Endothelial cell (in vitro differentiated cells): ENCODE measurements around the gene MRPL42. TPM values are rescaled to one million over a fixed set of nuclear protein-coding genes. Genes with fewer than 3 reads are reported as not detected.

ENCODE experiments used
- DNase-seq: peaks from one replicate; pipeline ENCODE4 v3.0.0; 2021; ENCODE audit warnings: low spot score
- H3K27ac Mint-ChIP-seq: one replicate; pipeline ENCODE4 v1.8.0; 2021; ENCODE audit warnings: mixed read lengths, inconsistent platforms; ENCODE audit not compliant: unreplicated experiment
- H3K27me3 Mint-ChIP-seq: one replicate; pipeline ENCODE4 v1.8.0; 2021; ENCODE audit warnings: mild to moderate bottlenecking, moderate library complexity, mixed read lengths, inconsistent platforms; ENCODE audit not compliant: unreplicated experiment
- H3K36me3 Mint-ChIP-seq: one replicate; pipeline ENCODE4 v1.8.0; 2021; ENCODE audit warnings: mild to moderate bottlenecking, low read depth, mixed read lengths, inconsistent platforms; ENCODE audit not compliant: unreplicated experiment
- H3K4me1 Mint-ChIP-seq: one replicate; pipeline ENCODE4 v1.8.0; 2021; ENCODE audit warnings: mild to moderate bottlenecking, mixed read lengths, inconsistent platforms; ENCODE audit not compliant: unreplicated experiment
- H3K4me3 Mint-ChIP-seq: one replicate; pipeline ENCODE4 v1.8.0; 2021; ENCODE audit warnings: mild to moderate bottlenecking, mixed read lengths, inconsistent platforms; ENCODE audit not compliant: unreplicated experiment
- H3K9me3 Mint-ChIP-seq: one replicate; pipeline ENCODE4 v1.8.0; 2021; ENCODE audit warnings: mixed read lengths, inconsistent platforms; ENCODE audit not compliant: unreplicated experiment
- long read RNA-seq: library from polyadenylated mRNA; unstranded; transcript quantifications from one replicate; pipeline ENCODE4 v2.0.0, GENCODE V29; 2020; ENCODE audit not compliant: unreplicated experiment
- total RNA-seq: library from RNA; stranded (reverse); fragmentation: NEBNext Ultra II Directional; extraction: Animal tissue kit (Norgen Biotek cat#: 25700); gene quantifications from one replicate; pipeline ENCODE4 v1.2.1, GENCODE V29; 2021; ENCODE audit not compliant: unreplicated experiment
- TF ChIP-seq, protein P1 (sequence below): fragments of 200-600 bp; sonication (generic); IDR thresholded peaks from one replicate; pipeline ENCODE4 v1.5.0; 2021; ENCODE audit warnings: antibody characterized with exemption; ENCODE audit not compliant: unreplicated experiment

The MRPL42 gene
- 34.6 TPM for total RNA-seq
- long read RNA-seq, full-length matches to known transcripts: 20 of 23 reads
- long read RNA-seq, partial matches to known transcripts: 0 of 23 reads
- long read RNA-seq, other reads (novel, unspliced or antisense): 3 of 23 reads

GRCh38 chr12:93467351-93468007, at the start of gene MRPL42:
MRPL42 (plus strand) TSS chr12:93467514; CDS start chr12:93469286, 1,772 bp downstream.
- TF ChIP-seq, protein P1, sequence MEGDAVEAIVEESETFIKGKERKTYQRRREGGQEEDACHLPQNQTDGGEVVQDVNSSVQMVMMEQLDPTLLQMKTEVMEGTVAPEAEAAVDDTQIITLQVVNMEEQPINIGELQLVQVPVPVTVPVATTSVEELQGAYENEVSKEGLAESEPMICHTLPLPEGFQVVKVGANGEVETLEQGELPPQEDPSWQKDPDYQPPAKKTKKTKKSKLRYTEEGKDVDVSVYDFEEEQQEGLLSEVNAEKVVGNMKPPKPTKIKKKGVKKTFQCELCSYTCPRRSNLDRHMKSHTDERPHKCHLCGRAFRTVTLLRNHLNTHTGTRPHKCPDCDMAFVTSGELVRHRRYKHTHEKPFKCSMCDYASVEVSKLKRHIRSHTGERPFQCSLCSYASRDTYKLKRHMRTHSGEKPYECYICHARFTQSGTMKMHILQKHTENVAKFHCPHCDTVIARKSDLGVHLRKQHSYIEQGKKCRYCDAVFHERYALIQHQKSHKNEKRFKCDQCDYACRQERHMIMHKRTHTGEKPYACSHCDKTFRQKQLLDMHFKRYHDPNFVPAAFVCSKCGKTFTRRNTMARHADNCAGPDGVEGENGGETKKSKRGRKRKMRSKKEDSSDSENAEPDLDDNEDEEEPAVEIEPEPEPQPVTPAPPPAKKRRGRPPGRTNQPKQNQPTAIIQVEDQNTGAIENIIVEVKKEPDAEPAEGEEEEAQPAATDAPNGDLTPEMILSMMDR: peak; percentile 60
- peak; percentile 93 for DNase-seq
- H3K27me3 Mint-ChIP-seq: peaks cover 5% of the 10 kb centered on the region
- peaks cover 4% of the 10 kb centered on the region for H3K36me3 Mint-ChIP-seq
- H3K9me3 Mint-ChIP-seq: no peaks in the 10 kb centered on the region
- H3K27ac Mint-ChIP-seq: peak within 1 kb of the TSS; percentile 98
- H3K4me1 Mint-ChIP-seq: peaks cover 22% of the 10 kb centered on the region
- peak within 1 kb of the TSS; percentile 98 for H3K4me3 Mint-ChIP-seq

DNA sequence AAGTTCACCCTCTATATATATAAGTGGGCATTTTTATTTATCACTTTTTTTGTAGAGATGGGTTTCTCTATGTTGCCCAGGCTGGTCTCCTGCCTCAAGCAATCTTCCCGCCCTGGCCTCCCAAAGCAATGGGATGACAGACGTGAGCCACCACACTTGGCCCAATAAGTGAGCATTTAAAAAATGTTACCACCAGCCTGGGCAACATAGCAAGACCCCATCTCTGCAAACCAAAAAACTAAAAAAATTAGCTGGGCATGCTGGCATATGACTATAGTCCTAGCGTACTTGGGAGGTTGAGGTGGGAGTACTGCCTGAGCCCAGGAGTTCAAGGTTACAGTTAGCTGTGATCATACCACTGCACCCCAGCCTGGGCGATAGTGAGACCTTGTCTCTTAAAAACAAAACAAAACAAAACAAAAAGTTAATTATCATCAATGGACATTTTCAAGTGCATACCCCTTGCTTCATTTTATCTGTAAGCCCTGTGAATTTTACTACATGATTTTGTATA, 49.3 kb upstream of the MRPL42 start:
- Mint-ChIP-seq H3K4me3 (no peak overlapping the region), H3K27me3 (peaks cover 3% of the 10 kb centered on the region), H3K4me1 (peaks cover 43% of the 10 kb centered on the region), H3K36me3 (peaks cover 10% of the 10 kb centered on the region), H3K27ac (peak overlapping the region; percentile 13), H3K9me3 (no peaks in the 10 kb centered on the region)
- DNase-seq: no peak
- TF ChIP-seq, protein P1: no peak

GRCh38 chr12:93419388-93420034, 47.8 kb upstream of the MRPL42 start:
- peaks cover 38% of the 10 kb centered on the region for H3K4me1 Mint-ChIP-seq
- DNase-seq: no peak
- no peaks in the 10 kb centered on the region for H3K9me3 Mint-ChIP-seq
- TF ChIP-seq, protein P1: peak; percentile 78
- H3K36me3 Mint-ChIP-seq: peaks cover 2% of the 10 kb centered on the region
- H3K27ac Mint-ChIP-seq: peak overlapping the region; percentile 11
- H3K27me3 Mint-ChIP-seq: peaks cover under 1% of the 10 kb centered on the region
- H3K4me3 Mint-ChIP-seq: no peak overlapping the region

GRCh38 chr12:93422050-93422449, 45.3 kb upstream of the MRPL42 start:
- Mint-ChIP-seq H3K4me3 (no peak overlapping the region), H3K27ac (peak overlapping the region; percentile 72), H3K27me3 (no peaks in the 10 kb centered on the region), H3K9me3 (no peaks in the 10 kb centered on the region), H3K4me1 (peaks cover 39% of the 10 kb centered on the region), H3K36me3 (no peaks in the 10 kb centered on the region)
- TF ChIP-seq, protein P1: no peak
- no peak for DNase-seq
